Hepatocyte (in vitro differentiated cells): Measurements from ENCODE around the gene PHF14. TPM values are rescaled to one million over a fixed set of nuclear protein-coding genes. Genes with fewer than 3 reads are reported as not detected.

Experiments
- DNase-seq: peaks from one replicate; pipeline ENCODE4 v3.0.0-alpha.2; 2016; ENCODE audit warnings: low spot score
- H2AFZ ChIP-seq: fragments of 200-600 bp; sonication (generic); 2 replicates; pipeline ENCODE4 v1.6.0; 2016; ENCODE audit warnings: antibody characterized with exemption, mild to moderate bottlenecking
- H3K27ac ChIP-seq: fragments of 200-600 bp; sonication (generic); 2 replicates; pipeline ENCODE4 v1.5.1; 2016; ENCODE audit warnings: mild to moderate bottlenecking
- H3K27me3 ChIP-seq: fragments of 200-600 bp; sonication (generic); 2 replicates; pipeline ENCODE4 v1.6.1; 2016
- H3K36me3 ChIP-seq: fragments of 200-600 bp; sonication (generic); replicated peaks from 2 replicates; pipeline ENCODE4 v1.5.1; 2016; ENCODE audit warnings: low read depth; ENCODE audit not compliant: insufficient read depth
- H3K4me1 ChIP-seq: fragments of 200-600 bp; sonication (generic); 2 replicates; pipeline ENCODE4 v1.5.1; 2016; ENCODE audit warnings: mild to moderate bottlenecking, moderate library complexity; ENCODE audit not compliant: insufficient read depth
- H3K4me2 ChIP-seq: fragments of 200-600 bp; sonication (generic); 2 replicates; pipeline ENCODE4 v1.6.0; 2016
- H3K4me3 ChIP-seq: fragments of 200-600 bp; sonication (generic); 2 replicates; pipeline ENCODE4 v1.5.1; 2016; ENCODE audit warnings: mild to moderate bottlenecking
- H3K79me2 ChIP-seq: fragments of 200-600 bp; sonication (generic); 2 replicates; pipeline ENCODE4 v1.6.0; 2017; ENCODE audit warnings: mild to moderate bottlenecking
- H3K9me2 ChIP-seq: fragments of 200-600 bp; sonication (generic); replicated peaks from 2 replicates; pipeline ENCODE4 v1.6.0; 2017; ENCODE audit warnings: mild to moderate bottlenecking; ENCODE audit not compliant: insufficient read depth
- H3K9me3 ChIP-seq: fragments of 200-600 bp; sonication (generic); 2 replicates; pipeline ENCODE4 v1.5.1; 2016; ENCODE audit warnings: low read depth, mild to moderate bottlenecking
- H4K20me1 ChIP-seq: fragments of 200-600 bp; sonication (generic); 2 replicates; pipeline ENCODE4 v1.6.0; 2016; ENCODE audit warnings: mild to moderate bottlenecking; ENCODE audit not compliant: insufficient read depth, poor library complexity, severe bottlenecking
- CTCF ChIP-seq: fragments of 200-600 bp; sonication (generic); IDR thresholded peaks from 2 replicates; pipeline ENCODE4 v1.5.1; 2016; ENCODE audit warnings: antibody characterized with exemption, mild to moderate bottlenecking; ENCODE audit not compliant: poor library complexity
- EZH2 ChIP-seq: fragments of 200-600 bp; sonication (generic); IDR thresholded peaks from 2 replicates; pipeline ENCODE4 v1.6.1; 2016; ENCODE audit warnings: antibody characterized with exemption, mild to moderate bottlenecking, borderline replicate concordance
- EZH2phosphoT487 ChIP-seq: fragments of 200-600 bp; sonication (generic); IDR thresholded peaks from one replicate; pipeline ENCODE4 v1.6.1; 2018; ENCODE audit warnings: antibody characterized with exemption, mild to moderate bottlenecking, low read depth, moderate library complexity; ENCODE audit not compliant: unreplicated experiment, severe bottlenecking
- WGBS: methylation state at CpG from one replicate; pipeline ENCODE4 v1.1.6; 2016; ENCODE audit warnings: low lambda C conversion rate; ENCODE audit errors: missing lambda C conversion rate; 5-methylcytosine and 5-hydroxymethylcytosine counted together
- polyA plus RNA-seq: library from polyadenylated mRNA; unstranded; fragments of >200 nt; fragmentation: Nextera tagmentation; extraction: Ambion mirVana; gene quantifications from 2 replicates; pipeline ENCODE4 v1.2.1, GENCODE V29; 2016
- total RNA-seq: library from RNA; depleted of rRNA; stranded (reverse); fragments of >200 nt; gene quantifications from 2 replicates; pipeline ENCODE4 v1.2.3, GENCODE V29; 2014

PHF14 gene
- total and polyA plus RNA-seq, 2 experiments from 2014 or later: 31.5 to 49.1 TPM

DNA sequence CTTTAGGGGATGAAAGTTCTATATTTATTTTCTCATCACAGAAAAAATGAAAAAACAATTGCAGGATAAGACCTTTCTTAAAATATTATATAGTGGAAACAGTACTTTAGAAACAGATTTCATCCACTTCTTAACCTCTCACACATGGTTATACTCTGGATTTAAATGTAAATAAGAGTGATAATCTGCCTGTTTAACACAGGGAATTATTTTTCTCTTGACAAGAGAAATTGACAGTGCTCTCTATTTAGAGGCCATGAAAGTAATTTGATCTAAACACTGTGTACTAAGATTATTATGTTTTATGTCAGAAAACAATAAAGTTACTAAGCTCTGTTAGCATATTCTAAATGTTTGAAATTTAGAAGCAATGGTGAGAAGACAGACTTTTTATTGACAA, 88.4 kb downstream of the PHF14 start:
- H3K27ac ChIP-seq: no peak overlapping the region
- H3K79me2 ChIP-seq: no peaks in the 10 kb centered on the region
- H3K27me3 ChIP-seq: no peaks in the 10 kb centered on the region
- no peaks in the 10 kb centered on the region for H3K4me1 ChIP-seq
- H3K9me2 ChIP-seq: no peaks in the 10 kb centered on the region
- H2AFZ ChIP-seq: no peak overlapping the region
- no peak for DNase-seq
- TF ChIP-seq CTCF (no peak), EZH2 (no peak), EZH2phosphoT487 (no peak)
- H3K9me3 ChIP-seq: no peaks in the 10 kb centered on the region
- H3K4me2 ChIP-seq: no peak overlapping the region
- no peaks in the 10 kb centered on the region for H3K36me3 ChIP-seq
- no peak overlapping the region for H3K4me3 ChIP-seq
- H4K20me1 ChIP-seq: no peaks in the 10 kb centered on the region

GRCh38 chr7:11069591-11069990, 95.9 kb downstream of the PHF14 start:
- Histone ChIP-seq H4K20me1 (no peaks in the 10 kb centered on the region), H3K4me3 (no peak overlapping the region), H3K9me3 (no peaks in the 10 kb centered on the region), H3K4me2 (no peak overlapping the region), H3K79me2 (no peaks in the 10 kb centered on the region), H3K9me2 (no peaks in the 10 kb centered on the region), H3K27ac (no peak overlapping the region), H2AFZ (no peak overlapping the region), H3K36me3 (no peaks in the 10 kb centered on the region), H3K27me3 (no peaks in the 10 kb centered on the region), H3K4me1 (no peaks in the 10 kb centered on the region)
- DNase-seq: no peak
- WGBS: 82% methylated on average over 1 of the region's 3 CpGs
- TF ChIP-seq EZH2 (no peak), EZH2phosphoT487 (no peak), CTCF (no peak)

GRCh38 chr7:11077816-11078215, 104.1 kb downstream of the PHF14 start:
- Histone ChIP-seq H3K9me2 (no peaks in the 10 kb centered on the region), H3K9me3 (no peaks in the 10 kb centered on the region), H3K36me3 (no peaks in the 10 kb centered on the region), H2AFZ (no peak overlapping the region), H3K27ac (no peak overlapping the region), H3K4me2 (no peak overlapping the region), H3K27me3 (no peaks in the 10 kb centered on the region), H3K4me1 (peaks cover 16% of the 10 kb centered on the region), H3K4me3 (no peak overlapping the region), H3K79me2 (no peaks in the 10 kb centered on the region), H4K20me1 (no peaks in the 10 kb centered on the region)
- WGBS: 76% methylated on average over 2 of the region's 2 CpGs
- DNase-seq: no peak
- no peak for TF ChIP-seq CTCF
- no peak for TF ChIP-seq EZH2
- no peak for TF ChIP-seq EZH2phosphoT487

- no peak for TF ChIP-seq CTCF
- no peak for TF ChIP-seq EZH2phosphoT487
- TF ChIP-seq EZH2: no peak
- H3K27me3 ChIP-seq: no peaks in the 10 kb centered on the region
- H3K27ac ChIP-seq: no peak overlapping the region
- H3K4me3 ChIP-seq: no peak overlapping the region
- no peaks in the 10 kb centered on the region for H4K20me1 ChIP-seq
- DNase-seq: no peak
- peaks cover 16% of the 10 kb centered on the region for H3K4me1 ChIP-seq
- H3K9me2 ChIP-seq: no peaks in the 10 kb centered on the region
- 95% methylated on average over 4 of the region's 4 CpGs for WGBS
- no peak overlapping the region for H3K4me2 ChIP-seq
- H3K79me2 ChIP-seq: no peaks in the 10 kb centered on the region
- no peaks in the 10 kb centered on the region for H3K9me3 ChIP-seq
- H2AFZ ChIP-seq: no peak overlapping the region
- no peaks in the 10 kb centered on the region for H3K36me3 ChIP-seq
These were observed 104.7 kb downstream of the PHF14 start for GRCh38 chr7:11078247-11078834.
